B cell (primary cell): ENCODE data around the gene SLC16A1. TPM values are rescaled to one million over a fixed set of nuclear protein-coding genes. Genes with fewer than 3 reads are reported as not detected.

Source experiments
- ATAC-seq: fragments of 200-7000 bp; cut with Tn5 transposase; one replicate; pipeline ENCODE4 v1.10.0; 2021; ENCODE audit warnings: low read depth, mild to moderate bottlenecking, moderate number of reproducible peaks, moderate library complexity
- CTCF ChIA-PET: fragments of 350-600 bp; sonication (Branson Sonifier 250); formaldehyde crosslinking; loops from one replicate; lab custom pipeline; 2021; ENCODE audit warnings: antibody characterized with exemption, inconsistent platforms; lab: Charles Lee
- POLR2A ChIA-PET: fragments of 350-600 bp; sonication (Branson Sonifier 250); formaldehyde crosslinking; loops from one replicate; lab custom pipeline; 2021; ENCODE audit warnings: antibody characterized with exemption; lab: Charles Lee
- DNase-seq: peaks from one replicate; pipeline ENCODE4 v3.0.0; 2013
- H2AFZ ChIP-seq: 2 replicates; pipeline ENCODE4 v1.6.1; 2012; ENCODE audit warnings: mild to moderate bottlenecking, low read depth, low read length; ENCODE audit not compliant: insufficient read depth, poor library complexity, severe bottlenecking
- H3K27ac ChIP-seq, 2 donors: 1 replicate in 1 of 2; 2 replicates in 1 of 2; pipeline ENCODE4 v1.5.1; 2012 to 2013; ENCODE audit warnings: low read length in 2 of 2, mild to moderate bottlenecking in 2 of 2, moderate library complexity in 1 of 2
- H3K27me3 ChIP-seq, 4 experiments: fragments of 200-600 bp in 1 of 4; sonication (generic) in 1 of 4; replicated peaks in 1 of 4; 1 replicate in 2 of 4; 2 replicates in 2 of 4; pipeline versions ENCODE4 v1.6.1 to v1.7.0; 2013 to 2016; ENCODE audit warnings: low read length in 3 of 4, mild to moderate bottlenecking in 2 of 4, mixed read lengths in 1 of 4, moderate library complexity in 1 of 4; ENCODE audit not compliant: insufficient read depth in 4 of 4, control insufficient read depth in 3 of 4; ENCODE audit errors: control extremely low read depth in 1 of 4
- H3K36me3 ChIP-seq, 2 experiments: replicated peaks in 1 of 2; 1 replicate in 1 of 2; 2 replicates in 1 of 2; pipeline versions ENCODE4 v1.6.1 to v1.7.1; 2013; ENCODE audit warnings: low read length in 1 of 2; ENCODE audit not compliant: insufficient read depth in 2 of 2, control insufficient read depth in 1 of 2; ENCODE audit errors: control extremely low read depth in 1 of 2, extremely low read depth in 1 of 2
- H3K4me1 ChIP-seq, 2 donors: fragments of 200-600 bp in 1 of 2; sonication (generic) in 1 of 2; 1 replicate in 1 of 2; 2 replicates in 1 of 2; pipeline versions ENCODE4 v1.5.1 to v1.6.1; 2013 to 2017; ENCODE audit warnings: low read length in 2 of 2; ENCODE audit not compliant: control insufficient read depth in 2 of 2, insufficient read depth in 2 of 2
- H3K4me2 ChIP-seq: replicated peaks from 2 replicates; pipeline ENCODE3; 2012; ENCODE audit warnings: mild to moderate bottlenecking, low read depth, low read length; ENCODE audit not compliant: poor library complexity, severe bottlenecking
- H3K4me3 ChIP-seq, 5 experiments: fragments of 200-600 bp in 1 of 5; sonication (generic) in 1 of 5; 1 replicate in 3 of 5; 2 replicates in 2 of 5; pipeline versions ENCODE4 v1.5.1 to v1.7.0; 2011 to 2016; ENCODE audit warnings: low read length in 4 of 5, mild to moderate bottlenecking in 4 of 5, low read depth in 2 of 5, control low read depth in 1 of 5, moderate library complexity in 1 of 5; ENCODE audit not compliant: insufficient read depth in 1 of 5; ENCODE audit errors: control extremely low read depth in 1 of 5, extremely low read depth in 1 of 5
- H3K79me2 ChIP-seq: fragments of 200-600 bp; sonication (generic); one replicate; pipeline ENCODE4 v1.6.0; 2016; ENCODE audit warnings: low read length; ENCODE audit not compliant: control insufficient read depth, insufficient read depth
- H3K9ac ChIP-seq: fragments of 200-600 bp; sonication (generic); 2 replicates; pipeline ENCODE4 v1.6.1; 2017; ENCODE audit warnings: mild to moderate bottlenecking, low read length, moderate library complexity
- H3K9me3 ChIP-seq, 3 donors: one replicate each; pipeline versions ENCODE4 v1.6.1 to v1.7.1; 2013; ENCODE audit warnings: low read length in 2 of 3; ENCODE audit not compliant: control insufficient read depth in 2 of 3, insufficient read depth in 1 of 3; ENCODE audit errors: control extremely low read depth in 1 of 3
- H4K20me1 ChIP-seq: 2 replicates; pipeline ENCODE4 v1.6.0; 2012; ENCODE audit warnings: mild to moderate bottlenecking, low read length; ENCODE audit not compliant: insufficient read depth, control insufficient read depth, poor library complexity, severe bottlenecking
- H3K27ac Mint-ChIP-seq: one replicate; pipeline ENCODE4 v1.8.0; 2021; ENCODE audit warnings: mixed read lengths
- H3K27me3 Mint-ChIP-seq: one replicate; pipeline ENCODE4 v1.8.0; 2021; ENCODE audit warnings: mixed read lengths
- H3K4me1 Mint-ChIP-seq: one replicate; pipeline ENCODE4 v1.8.0; 2021; ENCODE audit warnings: mixed read lengths
- H3K4me3 Mint-ChIP-seq: one replicate; pipeline ENCODE4 v1.8.0; 2021; ENCODE audit warnings: mixed read lengths
- H3K9me3 Mint-ChIP-seq: one replicate; pipeline ENCODE4 v1.8.0; 2022; ENCODE audit warnings: mixed read lengths; ENCODE audit not compliant: insufficient read depth
- EZH2 ChIP-seq: IDR thresholded peaks from 2 replicates; pipeline ENCODE4 v1.6.1; 2012; ENCODE audit warnings: borderline replicate concordance, low read depth, mild to moderate bottlenecking, moderate library complexity, low read length; ENCODE audit not compliant: insufficient read depth, poor library complexity, severe bottlenecking
- WGBS: methylation state at CpG from one replicate; pipeline ENCODE4 v1.1.5; 2013; ENCODE audit warnings: missing lambda C conversion rate; ENCODE audit not compliant: insufficient coverage; 5-methylcytosine and 5-hydroxymethylcytosine counted together
- intact Hi-C: fragments of 100-400 bp; cut with micrococcal nuclease; formaldehyde crosslinking; loops from one replicate; pipeline ENCODE4 v1.10.0; 2022
- polyA plus RNA-seq: library from polyadenylated mRNA; depleted of rRNA; stranded (reverse); fragments of >200 nt; gene quantifications from 2 replicates; pipeline ENCODE4 v1.2.3, GENCODE V29; 2012
- total RNA-seq, 2 donors: library from RNA; stranded (reverse); fragments of 120-200 nt in 1 of 2; gene quantifications; 1 replicate in 1 of 2; 2 replicates in 1 of 2; pipeline versions ENCODE4 v1.2.3 to v1.2.4, GENCODE V29; 2013 to 2022
- TF ChIP-seq, protein P1 (sequence below): fragments of 200-600 bp; IDR thresholded peaks from one replicate; pipeline ENCODE4 v1.8.0; 2022; ENCODE audit warnings: antibody characterized with exemption, mild to moderate bottlenecking

SLC16A1 gene
- total and polyA plus RNA-seq, 2 donors (not counting 1 experiment from before 2014, with no cell fraction given), result 2.1 to 13.0 TPM

DNA sequence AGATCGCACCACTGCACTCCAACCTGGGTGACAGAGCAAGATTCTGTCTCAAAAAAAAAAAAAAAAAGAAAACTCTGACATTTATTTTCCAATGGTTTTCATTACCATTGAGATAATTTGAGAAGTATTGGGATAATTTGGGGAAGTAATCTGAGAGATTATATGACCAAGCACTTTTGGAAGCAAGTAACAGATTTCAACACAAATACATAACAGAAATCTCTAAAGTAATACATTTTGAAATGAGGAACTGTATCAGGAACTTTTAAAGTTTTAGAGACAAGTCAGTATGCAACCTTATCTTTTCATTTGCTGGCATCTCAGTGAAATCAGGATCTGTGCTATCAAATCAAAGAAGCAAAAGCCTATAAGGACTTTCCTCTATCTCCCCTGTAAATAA is 25.4 kb upstream of the SLC16A1 start:
- no peaks in the 10 kb centered on the region for H4K20me1 ChIP-seq
- WGBS, result no CpG with 5 or more reads among the region's 1 CpG
- CTCF ChIA-PET, result no interaction called here

DNA sequence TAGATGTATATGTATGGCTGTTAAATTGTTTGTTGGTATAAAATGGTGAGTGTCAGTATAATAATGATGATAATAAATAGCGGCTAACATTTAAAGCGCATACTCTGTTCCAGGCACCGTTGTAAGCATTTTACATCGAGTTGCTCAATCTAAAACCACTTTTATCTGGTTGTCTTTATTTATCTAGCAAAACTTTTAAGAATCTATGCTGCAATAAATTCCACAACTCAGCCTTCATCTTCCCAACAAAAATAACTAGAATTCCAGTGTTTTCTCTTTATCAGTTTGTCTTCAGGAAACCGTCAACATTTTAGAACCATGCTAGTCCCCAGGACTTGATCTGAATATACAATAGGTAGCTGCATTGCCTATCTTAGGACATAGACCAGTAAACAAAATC is 19.3 kb upstream of the SLC16A1 start:
- Histone ChIP-seq H3K27ac (no peak overlapping the region), H3K36me3 (peaks cover 0 to 4% of the 10 kb centered on the region in 2 experiments), H3K27me3 (no peaks in the 10 kb centered on the region), H3K4me2 (no peak overlapping the region), H4K20me1 (no peaks in the 10 kb centered on the region), H2AFZ (no peak overlapping the region), H3K4me1 (no peaks in the 10 kb centered on the region), H3K9me3 (no peaks in the 10 kb centered on the region), H3K4me3 (no peak overlapping the region), H3K9ac (no peak overlapping the region), H3K79me2 (no peaks in the 10 kb centered on the region)
- DNase-seq (no peak), ATAC-seq (no peak)
- Mint-ChIP-seq H3K27me3 (no peaks in the 10 kb centered on the region), H3K9me3 (no peaks in the 10 kb centered on the region), H3K4me3 (no peak overlapping the region), H3K4me1 (no peaks in the 10 kb centered on the region), H3K27ac (no peak overlapping the region)
- TF ChIP-seq EZH2, result no peak
- TF ChIP-seq, protein P1, sequence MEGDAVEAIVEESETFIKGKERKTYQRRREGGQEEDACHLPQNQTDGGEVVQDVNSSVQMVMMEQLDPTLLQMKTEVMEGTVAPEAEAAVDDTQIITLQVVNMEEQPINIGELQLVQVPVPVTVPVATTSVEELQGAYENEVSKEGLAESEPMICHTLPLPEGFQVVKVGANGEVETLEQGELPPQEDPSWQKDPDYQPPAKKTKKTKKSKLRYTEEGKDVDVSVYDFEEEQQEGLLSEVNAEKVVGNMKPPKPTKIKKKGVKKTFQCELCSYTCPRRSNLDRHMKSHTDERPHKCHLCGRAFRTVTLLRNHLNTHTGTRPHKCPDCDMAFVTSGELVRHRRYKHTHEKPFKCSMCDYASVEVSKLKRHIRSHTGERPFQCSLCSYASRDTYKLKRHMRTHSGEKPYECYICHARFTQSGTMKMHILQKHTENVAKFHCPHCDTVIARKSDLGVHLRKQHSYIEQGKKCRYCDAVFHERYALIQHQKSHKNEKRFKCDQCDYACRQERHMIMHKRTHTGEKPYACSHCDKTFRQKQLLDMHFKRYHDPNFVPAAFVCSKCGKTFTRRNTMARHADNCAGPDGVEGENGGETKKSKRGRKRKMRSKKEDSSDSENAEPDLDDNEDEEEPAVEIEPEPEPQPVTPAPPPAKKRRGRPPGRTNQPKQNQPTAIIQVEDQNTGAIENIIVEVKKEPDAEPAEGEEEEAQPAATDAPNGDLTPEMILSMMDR, result no peak
- ChIA-PET CTCF (interaction anchor here (1.6 kb wide), 1 partner anchor 8 kb away, joined by 4 read pairs; no protein-coding TSS in a partner anchor), POLR2A (no interaction called here)
- intact Hi-C loops, result no loop called here
- WGBS, result no CpG with 5 or more reads among the region's 5 CpGs

More for the DNA sequence above, 25.4 kb upstream of the SLC16A1 start:
- Histone ChIP-seq H2AFZ (no peak overlapping the region), H3K4me1 (peaks cover 18 to 19% of the 10 kb centered on the region in 2 donors), H3K27ac (no peak overlapping the region), H3K9me3 (no peaks in the 10 kb centered on the region), H3K27me3 (no peaks in the 10 kb centered on the region), H3K4me3 (no peak overlapping the region), H3K4me2 (no peak overlapping the region), H3K36me3 (no peaks in the 10 kb centered on the region), H3K9ac (no peak overlapping the region), H3K79me2 (no peaks in the 10 kb centered on the region)
- H3K4me3 Mint-ChIP-seq, result no peak overlapping the region
- POLR2A ChIA-PET, result no interaction called here
- H3K4me1 Mint-ChIP-seq, result peaks cover 16% of the 10 kb centered on the region
- H3K27me3 Mint-ChIP-seq, result no peaks in the 10 kb centered on the region
- no peak for DNase-seq
- intact Hi-C loops, result no loop called here
- ATAC-seq, result no peak
- H3K27ac Mint-ChIP-seq, result no peak overlapping the region
- H3K9me3 Mint-ChIP-seq, result no peaks in the 10 kb centered on the region
- TF ChIP-seq EZH2, result no peak
- TF ChIP-seq, protein P1, result no peak
